IMR-90 (cell line): ENCODE measurements around the gene AADAC. TPM values are rescaled to one million over a fixed set of nuclear protein-coding genes. Genes with fewer than 3 reads are reported as not detected.

Experiments used
- ATAC-seq: fragments of 200-7000 bp; cut with Tn5 transposase; 2 replicates; pipeline ENCODE4 v1.9.1; 2020; ENCODE audit warnings: low read depth, mild to moderate bottlenecking, moderate library complexity
- BruUV-seq: library from RNA; stranded (reverse); fragments of 400-500 nt; replicated peaks from 2 replicates; lab custom pipeline; 2021; lab: Mats Ljungman, UMichigan
- CTCF ChIA-PET: fragments of 300-600 bp; formaldehyde crosslinking; extraction: SDS; loops from one replicate; lab custom pipeline; 2021; ENCODE audit warnings: antibody characterized with exemption; lab: Yijun Ruan, JAX
- POLR2A ChIA-PET: fragments of 300-600 bp; sonication (Branson Sonifier 250); formaldehyde crosslinking; loops from one replicate; lab custom pipeline; 2022; ENCODE audit warnings: antibody characterized with exemption; ENCODE audit not compliant: unreplicated experiment; lab: Charles Lee
- DNase-seq: peaks from one replicate; pipeline ENCODE4 v3.0.0; 2013
- H2AFZ ChIP-seq: replicated peaks from 2 replicates; pipeline ENCODE3; 2013; ENCODE audit warnings: low read length, mild to moderate bottlenecking; ENCODE audit not compliant: poor library complexity
- H2AK5ac ChIP-seq: 2 replicates; pipeline ENCODE4 v1.6.1; 2013; ENCODE audit warnings: low read depth, low read length, inconsistent platforms
- H2AK9ac ChIP-seq: replicated peaks from 2 replicates; pipeline ENCODE3; 2013; ENCODE audit warnings: mild to moderate bottlenecking, low read depth, low read length, moderate library complexity; ENCODE audit not compliant: poor library complexity
- H2BK120ac ChIP-seq: 2 replicates; pipeline ENCODE4 v1.6.1; 2013; ENCODE audit warnings: low read depth, low read length, inconsistent platforms
- H2BK15ac ChIP-seq: 3 replicates; pipeline ENCODE4 v1.6.1; 2013; ENCODE audit warnings: low read depth, low read length, inconsistent platforms
- H2BK20ac ChIP-seq: 2 replicates; pipeline ENCODE4 v1.6.1; 2013; ENCODE audit warnings: low read depth, mild to moderate bottlenecking, inconsistent platforms, low read length, moderate library complexity
- H2BK5ac ChIP-seq: 2 replicates; pipeline ENCODE4 v1.6.1; 2013; ENCODE audit warnings: mild to moderate bottlenecking, low read depth, low read length, inconsistent platforms; ENCODE audit not compliant: poor library complexity, severe bottlenecking
- H3K14ac ChIP-seq: replicated peaks from 2 replicates; pipeline ENCODE4 v1.6.1; 2013; ENCODE audit warnings: low read depth, low read length, inconsistent platforms
- H3K18ac ChIP-seq: 2 replicates; pipeline ENCODE4 v1.6.1; 2013; ENCODE audit warnings: low read depth, low read length, control low read depth
- H3K23ac ChIP-seq: 2 replicates; pipeline ENCODE4 v1.6.1; 2013; ENCODE audit warnings: low read depth, low read length, inconsistent platforms
- H3K27ac ChIP-seq: 2 replicates; pipeline ENCODE4 v1.5.1; 2013; ENCODE audit warnings: mild to moderate bottlenecking, control low read depth, low read length; ENCODE audit not compliant: insufficient read depth
- H3K27me3 ChIP-seq: 2 replicates; pipeline ENCODE4 v1.6.1; 2013; ENCODE audit warnings: low read length; ENCODE audit not compliant: control insufficient read depth, insufficient read depth
- H3K36me3 ChIP-seq: 2 replicates; pipeline ENCODE4 v1.6.1; 2013; ENCODE audit warnings: low read length, mixed read lengths; ENCODE audit not compliant: control insufficient read depth, insufficient read depth
- H3K4ac ChIP-seq: 2 replicates; pipeline ENCODE4 v1.6.1; 2013; ENCODE audit warnings: low read depth, low read length, inconsistent platforms
- H3K4me1 ChIP-seq: 2 replicates; pipeline ENCODE4 v1.6.1; 2013; ENCODE audit warnings: low read length, mixed read lengths; ENCODE audit not compliant: control insufficient read depth, insufficient read depth
- H3K4me2 ChIP-seq: 2 replicates; pipeline ENCODE4 v1.6.1; 2013; ENCODE audit warnings: low read depth, mild to moderate bottlenecking, control low read depth, low read length, moderate library complexity
- H3K4me3 ChIP-seq: 2 replicates; pipeline ENCODE4 v1.5.1; 2013; ENCODE audit warnings: low read depth, mild to moderate bottlenecking, control low read depth, low read length, moderate library complexity; ENCODE audit not compliant: insufficient read depth
- H3K56ac ChIP-seq: 2 replicates; pipeline ENCODE4 v1.6.1; 2013; ENCODE audit warnings: low read length, inconsistent platforms; ENCODE audit not compliant: insufficient read depth; ENCODE audit errors: extremely low read depth
- H3K79me1 ChIP-seq, 2 experiments: 2 replicates each; pipeline ENCODE4 v1.6.1; 2013; ENCODE audit warnings: low read length in 2 of 2, inconsistent platforms in 1 of 2, low read depth in 1 of 2
- H3K9ac ChIP-seq: 2 replicates; pipeline ENCODE4 v1.6.1; 2013; ENCODE audit warnings: low read depth, low read length, control low read depth
- H3K9me1 ChIP-seq: 2 replicates; pipeline ENCODE4 v1.6.1; 2013; ENCODE audit warnings: low read length, inconsistent platforms; ENCODE audit not compliant: insufficient read depth
- H3K9me3 ChIP-seq: 2 replicates; pipeline ENCODE4 v1.6.1; 2013; ENCODE audit warnings: low read length; ENCODE audit not compliant: control insufficient read depth, insufficient read depth
- H4K20me1 ChIP-seq: 2 replicates; pipeline ENCODE4 v1.6.1; 2013; ENCODE audit warnings: low read length, inconsistent platforms; ENCODE audit not compliant: insufficient read depth
- H4K5ac ChIP-seq: 2 replicates; pipeline ENCODE4 v1.6.1; 2013; ENCODE audit warnings: mild to moderate bottlenecking, low read depth, low read length, control low read depth
- H4K8ac ChIP-seq, 2 experiments: 2 replicates each; pipeline ENCODE4 v1.6.1; 2013; ENCODE audit warnings: low read depth in 2 of 2, low read length in 2 of 2, control low read depth in 1 of 2, inconsistent platforms in 1 of 2
- H4K91ac ChIP-seq: 2 replicates; pipeline ENCODE4 v1.6.1; 2013; ENCODE audit warnings: low read depth, low read length, inconsistent platforms; ENCODE audit not compliant: insufficient read depth
- BHLHE40 ChIP-seq: fragments of 150-350 bp; IDR thresholded peaks from 2 replicates; pipeline ENCODE4 v1.6.1; 2016; ENCODE audit warnings: mild to moderate bottlenecking, low read depth, low read length
- CEBPB ChIP-seq: IDR thresholded peaks from 2 replicates; pipeline ENCODE4 v1.6.1; 2012; ENCODE audit warnings: low read depth, low read length, improper control_type of control experiment
- CHD1 ChIP-seq: IDR thresholded peaks from 2 replicates; pipeline ENCODE4 v1.6.1; 2012; ENCODE audit warnings: low read depth, low read length, improper control_type of control experiment
- FOS ChIP-seq: fragments of 150-350 bp; IDR thresholded peaks from 2 replicates; pipeline ENCODE4 v1.6.1; 2016; ENCODE audit warnings: low read depth, low read length
- MAZ ChIP-seq: IDR thresholded peaks from 2 replicates; pipeline ENCODE4 v1.6.1; 2012; ENCODE audit warnings: low read depth, mild to moderate bottlenecking, low read length, improper control_type of control experiment, moderate library complexity, borderline replicate concordance
- MXI1 ChIP-seq: IDR thresholded peaks from 2 replicates; pipeline ENCODE4 v1.6.1; 2012; ENCODE audit warnings: low read depth, mild to moderate bottlenecking, low read length, moderate library complexity, borderline replicate concordance
- NFE2L2 ChIP-seq: fragments of 150-350 bp; IDR thresholded peaks from 2 replicates; pipeline ENCODE4 v1.6.1; 2016; ENCODE audit warnings: low read depth, mild to moderate bottlenecking, low read length
- POLR2A ChIP-seq: IDR thresholded peaks from 2 replicates; pipeline ENCODE4 v1.6.1; 2012; ENCODE audit warnings: mild to moderate bottlenecking, low read depth, low read length
- RCOR1 ChIP-seq: IDR thresholded peaks from 2 replicates; pipeline ENCODE4 v1.6.1; 2012; ENCODE audit warnings: mild to moderate bottlenecking, low read length, improper control_type of control experiment; ENCODE audit not compliant: insufficient replicate concordance
- RFX5 ChIP-seq: IDR thresholded peaks from 2 replicates; pipeline ENCODE4 v1.8.0; 2012; ENCODE audit warnings: low read depth, mild to moderate bottlenecking, low read length, moderate library complexity
- WGBS, 2 experiments: methylation state at CpG; one replicate each; pipeline versions ENCODE4 v1.1.5 to v1.1.7; 2013; ENCODE audit warnings: missing lambda C conversion rate in 2 of 2; ENCODE audit not compliant: insufficient read length in 1 of 2; ENCODE audit errors: extremely low coverage in 2 of 2; 5-methylcytosine and 5-hydroxymethylcytosine counted together
- dilution Hi-C: fragments of 300-500 bp; cut with HindIII; formaldehyde crosslinking; loops from one replicate; pipeline ENCODE4 v1.14.3; 2018; ENCODE audit warnings: low sequenced_read_pairs; ENCODE audit not compliant: unreplicated experiment
- in situ Hi-C: fragments of 300-500 bp; cut with MboI; formaldehyde crosslinking; loops from 3 replicates; pipeline ENCODE4 v1.14.3; 2019; ENCODE audit warnings: low sequenced_read_pairs, inconsistent platforms, mixed read lengths
- intact Hi-C: fragments of 100-400 bp; cut with micrococcal nuclease; formaldehyde crosslinking; loops from 2 replicates; pipeline ENCODE4 v1.10.0; 2022
- polyA plus RNA-seq, 3 experiments: library from polyadenylated mRNA; depleted of rRNA; stranded (reverse); fragments of >200 nt; gene quantifications; 2 replicates each; pipeline ENCODE4 v1.2.3, GENCODE V29; 2012; ENCODE audit warnings: low replicate concordance in 1 of 3
- total RNA-seq: library from RNA; depleted of rRNA; stranded (reverse); fragments of >200 nt; gene quantifications from 2 replicates; pipeline ENCODE4 v1.2.3, GENCODE V29; 2012
- TF ChIP-seq, protein P1 (sequence below): fragments of 150-350 bp; IDR thresholded peaks from 2 replicates; pipeline ENCODE4 v1.6.1; 2017; ENCODE audit warnings: mild to moderate bottlenecking, antibody characterized with exemption, low read length, low read depth
- TF ChIP-seq, protein P2 (sequence below): conservative IDR thresholded peaks from 2 replicates; pipeline ENCODE4 v1.5.1; 2012; ENCODE audit warnings: mild to moderate bottlenecking, low read depth, low read length, improper control_type of control experiment

The AADAC gene
- total and polyA plus RNA-seq, 2 of the 4 experiments (the other 2 are of a cell fraction), result not detected

GRCh38 chr3:151775314-151776258, 38.3 kb upstream of the AADAC start (continued):
- no peak for TF ChIP-seq RCOR1

DNA sequence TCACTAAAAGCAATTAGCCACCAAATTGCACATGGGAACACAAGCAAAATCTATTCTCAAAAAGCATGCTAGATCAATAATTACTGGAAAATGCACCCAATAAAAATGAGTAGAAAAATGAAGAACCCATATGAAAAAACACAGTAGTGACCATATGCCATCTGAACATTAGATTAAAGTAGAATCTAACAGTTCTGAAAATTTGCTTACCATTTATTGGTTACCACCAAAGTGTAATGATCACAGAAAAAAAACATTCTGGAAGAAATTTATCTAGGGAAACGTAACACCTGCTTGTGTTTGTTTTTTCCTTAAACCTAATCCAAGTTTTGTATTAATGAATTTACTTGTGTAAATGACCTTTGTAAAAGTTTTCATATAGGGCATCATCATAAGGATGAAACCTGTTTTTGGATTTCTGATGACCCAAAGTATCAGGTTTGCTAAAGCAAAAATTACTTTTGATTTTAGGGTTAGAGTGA, 37.6 kb upstream of the AADAC start:
- Histone ChIP-seq H2BK120ac (no peak overlapping the region), H3K27me3 (no peaks in the 10 kb centered on the region), H3K18ac (no peak overlapping the region), H4K91ac (no peak overlapping the region), H4K5ac (no peak overlapping the region), H3K9me1 (no peaks in the 10 kb centered on the region), H3K4ac (no peak overlapping the region), H3K4me1 (no peaks in the 10 kb centered on the region), H4K8ac (no peak overlapping the region), H2BK5ac (no peak overlapping the region), H2AK5ac (no peak overlapping the region), H2AK9ac (no peak overlapping the region), H3K9me3 (no peaks in the 10 kb centered on the region), H2BK15ac (no peak overlapping the region), H2BK20ac (no peak overlapping the region), H3K56ac (no peak overlapping the region), H3K4me3 (no peak overlapping the region), H3K36me3 (no peaks in the 10 kb centered on the region), H2AFZ (no peak overlapping the region), H3K9ac (no peak overlapping the region), H3K27ac (no peak overlapping the region), H3K14ac (no peak overlapping the region), H3K4me2 (no peak overlapping the region), H3K23ac (no peak overlapping the region), H4K20me1 (no peaks in the 10 kb centered on the region), H3K79me1 (no peaks in the 10 kb centered on the region)
- ChIA-PET POLR2A (no interaction called here), CTCF (no interaction called here)
- DNase-seq (no peak), ATAC-seq (no peak)
- dilution Hi-C loops (no loop called here), in situ Hi-C loops (no loop called here), intact Hi-C loops (no loop called here)
- no TSS peak for BruUV-seq
- no CpG with 5 or more reads among the region's 1 CpG for WGBS, 2 experiments
- no peak for TF ChIP-seq BHLHE40
- no peak for TF ChIP-seq RFX5
- no peak for TF ChIP-seq CHD1
- TF ChIP-seq, protein P1, sequence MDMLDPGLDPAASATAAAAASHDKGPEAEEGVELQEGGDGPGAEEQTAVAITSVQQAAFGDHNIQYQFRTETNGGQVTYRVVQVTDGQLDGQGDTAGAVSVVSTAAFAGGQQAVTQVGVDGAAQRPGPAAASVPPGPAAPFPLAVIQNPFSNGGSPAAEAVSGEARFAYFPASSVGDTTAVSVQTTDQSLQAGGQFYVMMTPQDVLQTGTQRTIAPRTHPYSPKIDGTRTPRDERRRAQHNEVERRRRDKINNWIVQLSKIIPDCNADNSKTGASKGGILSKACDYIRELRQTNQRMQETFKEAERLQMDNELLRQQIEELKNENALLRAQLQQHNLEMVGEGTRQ, result no peak
- no peak for TF ChIP-seq RCOR1
- no peak for TF ChIP-seq MAZ
- no peak for TF ChIP-seq CEBPB
- TF ChIP-seq, protein P2, sequence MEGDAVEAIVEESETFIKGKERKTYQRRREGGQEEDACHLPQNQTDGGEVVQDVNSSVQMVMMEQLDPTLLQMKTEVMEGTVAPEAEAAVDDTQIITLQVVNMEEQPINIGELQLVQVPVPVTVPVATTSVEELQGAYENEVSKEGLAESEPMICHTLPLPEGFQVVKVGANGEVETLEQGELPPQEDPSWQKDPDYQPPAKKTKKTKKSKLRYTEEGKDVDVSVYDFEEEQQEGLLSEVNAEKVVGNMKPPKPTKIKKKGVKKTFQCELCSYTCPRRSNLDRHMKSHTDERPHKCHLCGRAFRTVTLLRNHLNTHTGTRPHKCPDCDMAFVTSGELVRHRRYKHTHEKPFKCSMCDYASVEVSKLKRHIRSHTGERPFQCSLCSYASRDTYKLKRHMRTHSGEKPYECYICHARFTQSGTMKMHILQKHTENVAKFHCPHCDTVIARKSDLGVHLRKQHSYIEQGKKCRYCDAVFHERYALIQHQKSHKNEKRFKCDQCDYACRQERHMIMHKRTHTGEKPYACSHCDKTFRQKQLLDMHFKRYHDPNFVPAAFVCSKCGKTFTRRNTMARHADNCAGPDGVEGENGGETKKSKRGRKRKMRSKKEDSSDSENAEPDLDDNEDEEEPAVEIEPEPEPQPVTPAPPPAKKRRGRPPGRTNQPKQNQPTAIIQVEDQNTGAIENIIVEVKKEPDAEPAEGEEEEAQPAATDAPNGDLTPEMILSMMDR, result no peak
- no peak for TF ChIP-seq NFE2L2
- no peak for TF ChIP-seq MXI1
- TF ChIP-seq POLR2A, result no peak
- TF ChIP-seq FOS, result no peak
